A549 (cell line): Measurements from ENCODE around the gene DGAT2. TPM values are rescaled to one million over a fixed set of nuclear protein-coding genes. Genes with fewer than 3 reads are reported as not detected.

Source experiments
- ATAC-seq, 2 experiments: fragments of 200-7000 bp in 1 of 2; fragments of >200 bp in 1 of 2; cut with Nextera tagmentation in 1 of 2; cut with Tn5 transposase in 1 of 2; 3 replicates each; pipeline versions ENCODE4 v1.8.0 to v1.9.1; 2018 to 2020; ENCODE audit warnings: mild to moderate bottlenecking in 1 of 2, moderate library complexity in 1 of 2
- CTCF ChIA-PET: fragments of 300-600 bp; sonication (Branson Sonifier 250); formaldehyde crosslinking; extraction: SDS; loops from one replicate; lab custom pipeline; 2021; ENCODE audit warnings: antibody characterized with exemption, inconsistent platforms; lab: Yijun Ruan, JAX
- POLR2A ChIA-PET: fragments of 350-600 bp; formaldehyde crosslinking; extraction: SDS; loops from one replicate; lab custom pipeline; 2021; ENCODE audit warnings: antibody characterized with exemption, inconsistent platforms; lab: Yijun Ruan, JAX
- DNase-seq, 2 experiments: peaks; one replicate each; pipeline versions ENCODE4 v3.0.0 to v3.0.0-alpha.2; 2011 to 2016; ENCODE audit warnings: low read depth in 1 of 2, low spot score in 1 of 2
- FAIRE-seq: peaks from 2 replicates; lab custom pipeline; 2011; peaks lifted over from hg19 to GRCh38; lab: Jason Lieb, UNC
- H3K27ac ChIP-seq, 2 experiments: fragments of >200 bp; sonication (Bioruptor Twin); formaldehyde crosslinking; 3 replicates each; pipeline ENCODE4 v1.5.1; 2016 to 2017
- H3K4me1 ChIP-seq: fragments of >200 bp; sonication (Bioruptor Twin); formaldehyde crosslinking; 3 replicates; pipeline ENCODE4 v1.6.1; 2016
- H3K4me2 ChIP-seq: fragments of >200 bp; sonication (Bioruptor Twin); formaldehyde crosslinking; 3 replicates; pipeline ENCODE4 v1.6.1; 2016
- H3K4me3 ChIP-seq: fragments of >200 bp; sonication (Bioruptor Twin); formaldehyde crosslinking; 3 replicates; pipeline ENCODE4 v1.5.1; 2016
- H3K9me3 ChIP-seq: fragments of >200 bp; sonication (Bioruptor Twin); formaldehyde crosslinking; 3 replicates; pipeline ENCODE4 v1.6.1; 2016
- BHLHE40 ChIP-seq: IDR thresholded peaks from 2 replicates; pipeline ENCODE4 v1.6.1; 2012; ENCODE audit warnings: low read depth, low read length, inconsistent platforms
- CBX2 ChIP-seq: fragments of 200-600 bp; sonication (generic); IDR thresholded peaks from 2 replicates; pipeline ENCODE4 v1.6.1; 2016; ENCODE audit warnings: low read depth, mild to moderate bottlenecking, borderline replicate concordance
- CBX8 ChIP-seq: fragments of 200-600 bp; sonication (generic); IDR thresholded peaks from 2 replicates; pipeline ENCODE4 v1.6.1; 2016
- CEBPB ChIP-seq, 2 experiments: fragments of >200 bp in 1 of 2; sonication (Bioruptor Twin) in 1 of 2; formaldehyde crosslinking in 1 of 2; IDR thresholded peaks; 2 replicates each; pipeline ENCODE4 v1.6.1; 2012 to 2016
- CHD2 ChIP-seq: fragments of 150-350 bp; IDR thresholded peaks from 2 replicates; pipeline ENCODE4 v1.6.1; 2014; ENCODE audit warnings: low read length; ENCODE audit not compliant: partially characterized antibody
- CHD4 ChIP-seq: fragments of 200-600 bp; sonication (generic); IDR thresholded peaks from 2 replicates; pipeline ENCODE4 v1.6.1; 2016; ENCODE audit warnings: antibody characterized with exemption, mild to moderate bottlenecking, borderline replicate concordance
- CTCF ChIP-seq: fragments of >200 bp; sonication (Bioruptor Twin); formaldehyde crosslinking; IDR thresholded peaks from 3 replicates; pipeline ENCODE4 v1.5.1; 2016
- EP300 ChIP-seq, 2 experiments: fragments of >200 bp; sonication (Bioruptor Twin); formaldehyde crosslinking; IDR thresholded peaks; 2 replicates in 1 of 2; 3 replicates in 1 of 2; pipeline ENCODE4 v1.6.1; 2016 to 2017
- HMGXB4 ChIP-seq: fragments of 250-450 bp; sonication (Bioruptor Pico); IDR thresholded peaks from 2 replicates; pipeline ENCODE4 v1.5.0; 2021; ENCODE audit warnings: mild to moderate bottlenecking, moderate library complexity, borderline replicate concordance
- HOXA7 ChIP-seq: fragments of 250-450 bp; sonication (Bioruptor Pico); IDR thresholded peaks from 2 replicates; pipeline ENCODE4 v1.5.0; 2020; ENCODE audit warnings: mild to moderate bottlenecking, moderate library complexity
- JUNB ChIP-seq: fragments of >200 bp; sonication (Bioruptor Twin); formaldehyde crosslinking; IDR thresholded peaks from 2 replicates; pipeline ENCODE4 v1.6.1; 2016
- MAZ ChIP-seq: fragments of 150-350 bp; IDR thresholded peaks from 2 replicates; pipeline ENCODE4 v1.6.1; 2014; ENCODE audit warnings: antibody characterized with exemption, low read depth, low read length, borderline replicate concordance
- NPAS2 ChIP-seq: fragments of 250-450 bp; sonication (Bioruptor Pico); IDR thresholded peaks from 2 replicates; pipeline ENCODE4 v1.8.0; 2022; ENCODE audit warnings: mild to moderate bottlenecking, moderate library complexity, borderline replicate concordance
- NR3C1 ChIP-seq: fragments of >200 bp; sonication (Bioruptor Twin); formaldehyde crosslinking; IDR thresholded peaks from 3 replicates; pipeline ENCODE4 v1.6.1; 2017
- POLR2AphosphoS2 ChIP-seq: conservative IDR thresholded peaks from 2 replicates; pipeline ENCODE4 v1.6.1; 2012; ENCODE audit warnings: low read length, improper control_type of control experiment, inconsistent platforms
- RAD21 ChIP-seq, 2 experiments: fragments of >200 bp in 1 of 2; sonication (Bioruptor Twin) in 1 of 2; formaldehyde crosslinking in 1 of 2; IDR thresholded peaks in 1 of 2; conservative IDR thresholded peaks in 1 of 2; 2 replicates in 1 of 2; 3 replicates in 1 of 2; pipeline ENCODE4 v1.6.1; 2012 to 2018; ENCODE audit warnings: inconsistent platforms in 1 of 2
- SREBF2 ChIP-seq: fragments of 450-650 bp; IDR thresholded peaks from 2 replicates; pipeline ENCODE4 v1.6.1; 2014; ENCODE audit warnings: mild to moderate bottlenecking, moderate library complexity
- ZFP36 ChIP-seq: fragments of 450-650 bp; IDR thresholded peaks from 2 replicates; pipeline ENCODE4 v1.6.1; 2014; ENCODE audit warnings: borderline replicate concordance; ENCODE audit not compliant: partially characterized antibody
- WGBS: methylation state at CpG from one replicate; pipeline ENCODE4 v1.1.6; 2017; ENCODE audit errors: missing lambda C conversion rate; 5-methylcytosine and 5-hydroxymethylcytosine counted together
- polyA plus RNA-seq, 4 experiments: library from polyadenylated mRNA; depleted of rRNA in 3 of 4; stranded (reverse); fragments of >200 nt; fragmentation: RNase III in 1 of 4; extraction: RNeasy Plus Mini Kit Qiagen cat#74134 plus additional on column Dnase treatment in 1 of 4; gene quantifications; 2 replicates in 3 of 4; 3 replicates in 1 of 4; pipeline ENCODE4 v1.2.3, GENCODE V29; 2011 to 2017
- TF ChIP-seq, protein P1 (sequence below): fragments of >200 bp; sonication (Bioruptor Twin); formaldehyde crosslinking; IDR thresholded peaks from 3 replicates; pipeline ENCODE4 v1.6.1; 2016
- TF ChIP-seq, protein P2 (sequence below): IDR thresholded peaks from 2 replicates; pipeline ENCODE4 v1.6.1; 2012; ENCODE audit warnings: low read depth, borderline replicate concordance
- TF ChIP-seq, protein P3 (sequence below): fragments of 450-650 bp; IDR thresholded peaks from 2 replicates; pipeline ENCODE4 v1.6.1; 2014; ENCODE audit warnings: antibody characterized with exemption

Gene DGAT2
- polyA plus RNA-seq, 2 of the 4 experiments (the other 2 are of a cell fraction): 1.6 to 1.9 TPM

DNA sequence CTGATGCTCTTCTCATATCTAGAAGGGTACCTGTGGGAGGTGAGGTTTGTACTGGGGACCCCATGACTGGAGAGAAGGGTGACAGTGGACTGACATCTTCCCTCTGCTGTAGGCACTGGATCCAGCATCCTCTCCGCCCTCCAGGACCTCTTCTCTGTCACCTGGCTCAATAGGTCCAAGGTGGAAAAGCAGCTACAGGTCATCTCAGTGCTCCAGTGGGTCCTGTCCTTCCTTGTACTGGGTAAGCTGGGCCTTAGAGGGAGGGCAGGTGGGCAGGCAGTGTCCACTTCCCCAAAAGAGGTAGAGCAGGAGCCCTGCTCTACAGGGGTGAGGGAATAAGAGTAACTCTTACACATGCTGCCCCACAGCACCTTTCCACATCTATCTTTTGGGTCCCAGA, 15.9 kb downstream of the DGAT2 start (continued):
- TF ChIP-seq HMGXB4 (CRISPR knock-in tag) (no peak), EP300 (IDR thresholded peaks at IDR 0.05) (no peak), NR3C1 (no peak)

DNA sequence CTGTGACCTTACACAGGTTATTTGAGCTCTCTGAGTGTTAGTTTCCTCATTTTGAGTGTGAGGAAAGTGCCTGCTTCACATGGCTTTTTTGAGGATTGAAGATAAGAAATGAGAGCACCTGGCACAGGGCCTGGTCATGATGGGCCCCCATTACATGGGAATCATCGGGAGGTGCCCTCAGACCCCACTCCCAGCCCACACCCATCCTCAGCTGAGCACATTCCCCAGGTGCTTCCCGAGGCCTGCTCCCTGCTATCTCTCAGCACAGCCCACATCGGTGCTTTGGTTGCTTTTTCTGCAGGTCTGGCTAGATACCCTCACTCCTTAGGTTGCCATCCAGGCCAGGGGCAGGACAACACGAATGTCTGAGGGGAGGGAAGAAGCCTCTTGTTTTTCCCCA, 16.6 kb downstream of the DGAT2 start:
- Histone ChIP-seq H3K27ac (no peak overlapping the region), H3K4me3 (no peak overlapping the region), H3K4me2 (no peak overlapping the region), H3K4me1 (peaks cover 11% of the 10 kb centered on the region; the same call in 2 of the 3 replicates), H3K9me3 (no peaks in the 10 kb centered on the region)
- ATAC-seq (no peak), FAIRE-seq (no peak), DNase-seq (no peak)
- 50% methylated on average over 4 of the region's 4 CpGs for WGBS
- CTCF ChIA-PET: interaction anchor here (1.1 to 2.0 kb wide), 6 partner anchors 12 to 339 kb away, joined by 3 to 9 read pairs (median 4); no protein-coding TSS in a partner anchor
- TF ChIP-seq, protein P1, sequence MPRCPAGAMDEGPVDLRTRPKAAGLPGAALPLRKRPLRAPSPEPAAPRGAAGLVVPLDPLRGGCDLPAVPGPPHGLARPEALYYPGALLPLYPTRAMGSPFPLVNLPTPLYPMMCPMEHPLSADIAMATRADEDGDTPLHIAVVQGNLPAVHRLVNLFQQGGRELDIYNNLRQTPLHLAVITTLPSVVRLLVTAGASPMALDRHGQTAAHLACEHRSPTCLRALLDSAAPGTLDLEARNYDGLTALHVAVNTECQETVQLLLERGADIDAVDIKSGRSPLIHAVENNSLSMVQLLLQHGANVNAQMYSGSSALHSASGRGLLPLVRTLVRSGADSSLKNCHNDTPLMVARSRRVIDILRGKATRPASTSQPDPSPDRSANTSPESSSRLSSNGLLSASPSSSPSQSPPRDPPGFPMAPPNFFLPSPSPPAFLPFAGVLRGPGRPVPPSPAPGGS: no peak
- TF ChIP-seq NPAS2 (CRISPR knock-in tag): no peak
- TF ChIP-seq CBX2: no peak
- TF ChIP-seq, protein P2, sequence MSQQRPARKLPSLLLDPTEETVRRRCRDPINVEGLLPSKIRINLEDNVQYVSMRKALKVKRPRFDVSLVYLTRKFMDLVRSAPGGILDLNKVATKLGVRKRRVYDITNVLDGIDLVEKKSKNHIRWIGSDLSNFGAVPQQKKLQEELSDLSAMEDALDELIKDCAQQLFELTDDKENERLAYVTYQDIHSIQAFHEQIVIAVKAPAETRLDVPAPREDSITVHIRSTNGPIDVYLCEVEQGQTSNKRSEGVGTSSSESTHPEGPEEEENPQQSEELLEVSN: no peak
- no peak for TF ChIP-seq CHD4
- TF ChIP-seq JUNB: no peak
- no peak for TF ChIP-seq CHD2
- no peak for TF ChIP-seq ZFP36
- no peak for TF ChIP-seq CBX8
- no peak for TF ChIP-seq BHLHE40
- no peak for TF ChIP-seq HOXA7 (CRISPR knock-in tag)
- TF ChIP-seq, protein P3, sequence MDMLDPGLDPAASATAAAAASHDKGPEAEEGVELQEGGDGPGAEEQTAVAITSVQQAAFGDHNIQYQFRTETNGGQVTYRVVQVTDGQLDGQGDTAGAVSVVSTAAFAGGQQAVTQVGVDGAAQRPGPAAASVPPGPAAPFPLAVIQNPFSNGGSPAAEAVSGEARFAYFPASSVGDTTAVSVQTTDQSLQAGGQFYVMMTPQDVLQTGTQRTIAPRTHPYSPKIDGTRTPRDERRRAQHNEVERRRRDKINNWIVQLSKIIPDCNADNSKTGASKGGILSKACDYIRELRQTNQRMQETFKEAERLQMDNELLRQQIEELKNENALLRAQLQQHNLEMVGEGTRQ: no peak
- TF ChIP-seq MAZ: no peak
- TF ChIP-seq SREBF2: no peak
- TF ChIP-seq CEBPB (IDR thresholded peaks at IDR 0.05): no peak
- POLR2A ChIA-PET: no interaction called here

- Histone ChIP-seq H3K4me3 (no peak overlapping the region), H3K4me2 (no peak overlapping the region), H3K9me3 (no peaks in the 10 kb centered on the region), H3K27ac (no peak overlapping the region), H3K4me1 (peaks cover 16% of the 10 kb centered on the region)
- ChIA-PET CTCF (interaction anchor here (0.7 to 2.0 kb wide), 6 partner anchors 16 to 340 kb away, joined by 3 to 9 read pairs (median 4); no protein-coding TSS in a partner anchor), POLR2A (interaction anchor here (0.6 kb wide), 1 partner anchor 40 kb away, joined by 4 read pairs; no protein-coding TSS in a partner anchor)
- WGBS: 70% methylated on average over 8 of the region's 8 CpGs
- ATAC-seq: no peak
- TF ChIP-seq CTCF (no peak), POLR2AphosphoS2 (no peak), RAD21 (conservative IDR thresholded peaks at IDR 0.05 in 1 of 2, IDR thresholded peaks at IDR 0.05 in 1 of 2) (no peak)
- DNase-seq: no peak
- no peak for FAIRE-seq
Measured at GRCh38 chr11:75786101-75786736, 17.6 kb downstream of the DGAT2 start.
